MV-4-11 (cell line): Measurements from ENCODE around the gene PTPRJ.
A peak's percentile ranks its signal among the peaks of the same experiment; 100 is the strongest.
"Not testable (repeated sequence)": the region's sequence is repeated elsewhere in the genome, so short reads cannot be mapped to it uniquely, and the experiment has no call there.

ENCODE experiments used
- DNase-seq: peaks from one replicate; lab custom pipeline; 2025; lab: John Stamatoyannopoulos, UW

Gene PTPRJ

DNA sequence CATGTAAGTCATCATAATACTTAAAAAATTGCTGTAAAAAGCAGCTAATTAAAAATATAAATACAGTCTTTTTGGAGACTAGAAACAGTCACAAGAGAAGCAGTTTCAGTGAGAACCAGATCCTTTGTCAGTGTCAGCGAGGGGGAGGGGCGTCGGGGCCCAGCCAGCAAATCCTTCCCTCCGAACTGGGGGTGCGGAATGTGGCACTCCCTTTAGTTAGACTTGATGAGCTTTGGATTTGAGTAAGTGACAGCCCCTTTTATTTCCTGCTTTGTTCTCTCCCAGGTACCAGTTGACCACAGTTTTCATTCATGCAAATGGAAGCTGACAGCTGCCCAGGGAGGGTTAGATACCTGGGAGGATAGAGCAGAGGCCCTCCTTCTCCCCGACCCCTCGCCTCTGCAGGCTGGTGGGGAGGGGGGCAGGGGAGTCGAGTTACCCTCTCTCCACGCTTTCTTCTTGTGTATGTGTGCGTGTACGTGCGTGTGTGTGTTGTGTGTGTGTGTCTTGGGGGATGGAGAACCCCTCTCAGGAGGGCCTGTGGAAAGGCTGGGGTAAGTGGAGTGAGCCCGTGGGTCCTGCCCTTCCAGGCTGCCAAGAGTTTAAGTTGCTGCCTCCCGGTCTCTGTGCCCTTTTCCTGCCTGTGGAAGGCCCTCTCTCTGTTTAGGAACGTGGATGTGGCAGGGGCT, 38.3 kb downstream of the PTPRJ start:
- DNase-seq = no peak

DNA sequence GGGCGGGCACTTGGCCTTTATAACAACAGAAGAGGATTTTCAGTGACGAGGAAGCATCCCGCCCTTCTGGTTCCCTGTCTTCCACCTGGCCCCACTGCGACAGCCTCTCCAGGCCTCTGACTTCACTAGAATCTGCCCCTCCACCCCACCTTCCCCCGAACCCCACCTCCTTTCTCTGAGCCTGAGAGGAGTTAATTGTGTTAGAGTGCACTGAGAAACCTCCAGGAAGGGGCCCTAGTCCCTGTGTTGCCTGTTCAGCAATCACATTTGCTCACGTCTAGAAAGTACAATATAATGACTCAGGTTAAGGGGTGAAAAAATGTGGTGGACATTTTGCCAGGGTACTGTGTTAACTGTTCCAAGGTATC, 38.8 kb downstream of the PTPRJ start:
- DNase-seq = no peak

GRCh38 chr11:48019595-48019994, 39.2 kb downstream of the PTPRJ start:
- DNase-seq = no peak

DNA sequence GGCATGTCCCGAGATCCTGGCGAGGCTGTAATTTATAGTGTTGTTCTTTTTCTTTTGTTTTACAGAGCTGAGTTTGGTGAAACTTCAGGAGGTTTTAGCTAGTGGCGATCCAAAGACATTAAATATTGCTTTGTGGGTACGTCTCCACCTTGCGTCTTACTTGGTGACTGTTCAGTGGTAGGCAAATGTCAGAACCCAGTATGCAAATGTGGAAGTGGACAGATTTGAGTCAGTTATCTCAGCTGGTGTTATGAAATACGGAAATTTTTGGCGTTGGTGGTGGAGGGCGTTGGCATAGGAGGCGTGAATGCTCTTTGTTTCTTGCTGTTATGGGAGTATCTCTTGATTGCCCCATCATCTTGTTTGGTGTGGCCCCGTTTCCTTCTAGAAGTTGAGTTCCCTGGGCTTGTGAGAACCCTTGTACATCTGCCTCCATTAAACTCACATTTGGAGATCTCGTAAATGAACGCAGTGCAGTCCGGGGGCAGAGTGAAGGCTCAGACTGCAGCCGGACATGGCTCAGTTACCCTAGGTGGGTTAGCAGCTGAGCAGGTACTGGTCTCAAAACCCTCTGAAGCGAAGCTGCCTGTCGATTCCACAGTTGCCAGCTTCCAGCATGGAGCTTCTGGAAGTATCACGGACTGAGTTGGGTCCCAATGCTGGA, 39.9 kb downstream of the PTPRJ start:
- DNase-seq = peak; percentile 98

GRCh38 chr11:48021201-48021820, 41.0 kb downstream of the PTPRJ start:
- DNase-seq = not testable (repeated sequence)

- no peak for DNase-seq
Measured at GRCh38 chr11:48022445-48022844, 42.1 kb downstream of the PTPRJ start.

DNA sequence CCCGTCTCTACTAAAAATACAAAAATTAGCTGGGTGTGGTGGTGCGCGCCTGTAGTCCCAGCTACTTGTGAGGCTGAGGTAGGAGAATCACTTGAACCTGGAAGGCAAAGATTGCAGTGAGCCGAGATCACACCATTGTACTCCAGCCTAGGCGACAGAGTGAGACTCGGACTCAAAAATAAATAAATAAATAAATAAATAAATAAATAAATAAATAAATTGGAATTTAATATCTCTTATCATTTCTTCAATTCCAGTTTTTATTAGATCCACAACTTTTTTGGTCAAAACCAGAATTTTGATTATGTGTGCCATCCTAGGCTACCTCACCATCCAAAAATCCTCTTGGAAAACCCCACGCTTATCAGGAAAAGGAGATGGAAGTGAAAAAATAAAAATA, 43.2 kb downstream of the PTPRJ start:
- DNase-seq = not testable (repeated sequence)

GRCh38 chr11:48024635-48025071, 44.3 kb downstream of the PTPRJ start:
- no peak for DNase-seq

GRCh38 chr11:48025293-48025983, 45.1 kb downstream of the PTPRJ start:
- DNase-seq = no peak

DNA sequence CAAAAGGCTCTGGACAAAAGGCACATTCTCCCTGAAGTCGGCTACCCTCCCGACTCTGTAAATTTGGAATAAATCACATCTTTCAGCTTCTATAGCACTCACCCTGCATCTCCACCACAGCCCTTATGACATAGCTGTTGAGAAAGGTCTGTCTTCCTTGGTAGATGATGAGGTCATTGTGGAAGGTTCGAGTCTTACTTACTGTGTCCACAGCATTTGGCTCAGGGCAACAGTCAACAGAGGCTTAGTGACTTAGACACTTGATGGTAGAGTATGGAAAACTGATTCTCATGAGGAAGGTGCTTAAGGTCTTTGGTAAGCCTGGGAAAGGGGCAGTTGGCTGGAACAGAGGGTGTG, 45.6 kb downstream of the PTPRJ start:
- peak; percentile 17 for DNase-seq

- DNase-seq = peak; percentile 29
Measured at GRCh38 chr11:48028914-48029680, 48.7 kb downstream of the PTPRJ start.

- DNase-seq = no peak
Measured at GRCh38 chr11:48029681-48030290, 49.4 kb downstream of the PTPRJ start.

- DNase-seq = no peak
Measured at GRCh38 chr11:48031602-48032001, 51.2 kb downstream of the PTPRJ start.

DNA sequence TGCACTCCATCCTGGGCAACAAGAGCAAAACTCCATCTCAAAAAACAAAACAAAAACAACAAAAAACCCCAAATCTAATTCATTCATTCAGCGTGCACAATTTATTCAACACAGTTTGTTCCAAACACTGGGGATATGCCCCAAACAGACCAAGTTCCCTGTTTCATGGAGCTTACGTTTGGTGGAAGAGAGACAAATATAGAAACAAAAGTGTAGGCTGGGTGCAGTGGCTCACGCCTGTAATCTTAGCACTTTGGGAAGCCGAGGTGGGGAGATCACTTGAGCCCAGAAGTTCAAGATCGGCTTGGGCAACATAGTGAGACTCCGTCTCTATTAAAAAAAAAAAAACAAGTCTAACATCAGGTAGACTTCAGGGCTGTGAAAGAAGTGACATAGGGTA, 52.4 kb downstream of the PTPRJ start:
- no peak for DNase-seq

DNA sequence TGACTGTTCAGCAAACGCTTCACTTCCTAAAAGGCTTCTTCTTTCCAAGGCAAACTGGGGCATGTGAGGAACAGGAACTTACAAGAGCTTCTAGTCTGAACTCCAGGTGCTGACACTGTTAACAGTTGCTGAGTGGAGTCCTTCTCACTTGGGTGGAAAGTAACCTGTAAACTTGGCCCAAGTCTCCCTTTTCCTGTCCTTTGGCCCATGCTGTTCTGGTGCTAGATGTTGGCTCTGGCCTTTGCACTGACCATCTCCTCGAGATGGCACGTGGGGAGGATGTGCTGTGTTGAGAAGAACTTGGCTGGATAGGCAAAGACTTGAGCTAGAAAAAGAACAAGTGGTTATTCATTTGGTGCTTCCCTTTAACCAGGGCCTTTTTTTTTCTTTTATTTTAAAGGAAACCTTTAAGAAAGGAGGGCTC, 53.6 kb downstream of the PTPRJ start:
- DNase-seq = peak; percentile 85

DNA sequence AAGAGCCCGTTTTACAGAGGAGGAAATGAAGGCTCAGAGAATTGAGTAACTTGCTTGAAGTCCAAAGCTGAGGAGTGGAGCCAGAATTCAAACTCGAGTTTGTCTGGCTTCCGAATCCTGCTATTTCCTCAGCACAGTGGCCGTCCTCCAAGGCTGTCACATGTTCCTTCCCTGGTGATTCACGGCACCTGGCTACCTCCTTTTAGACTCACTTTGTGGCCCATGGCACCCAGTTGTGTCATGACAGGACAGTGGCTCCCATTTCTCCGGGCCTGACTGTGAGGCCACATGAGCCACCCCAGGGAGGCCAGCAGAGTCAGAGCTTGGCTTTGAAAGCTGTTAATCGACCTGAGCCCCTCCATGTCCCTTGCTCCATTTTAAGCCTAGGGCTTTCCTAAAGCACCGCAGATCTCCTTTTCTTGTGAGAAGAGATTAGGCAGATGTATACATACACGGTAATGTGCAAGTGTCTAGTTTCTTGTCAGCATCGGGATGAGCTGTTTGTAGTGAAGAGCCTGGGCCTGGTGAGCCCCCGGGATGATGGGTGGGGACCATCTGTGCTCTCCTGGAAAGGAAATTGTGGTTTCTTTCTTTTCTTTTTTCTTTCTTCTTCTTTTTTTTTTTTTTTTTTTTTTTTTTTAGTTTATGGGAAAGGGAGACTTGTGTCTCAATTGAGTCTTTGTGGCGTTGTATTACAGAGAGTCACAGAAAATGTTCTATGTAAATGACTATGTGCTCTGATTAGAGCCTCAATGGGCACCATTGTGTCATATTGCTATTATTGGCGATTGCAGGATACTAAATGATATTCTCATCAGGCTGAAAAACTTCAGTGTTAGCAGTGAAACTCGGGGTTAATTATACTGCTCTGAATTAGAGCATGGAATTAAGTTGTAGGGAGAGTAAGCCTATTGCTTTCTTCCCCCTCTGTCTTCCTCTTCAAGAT, 54.8 kb downstream of the PTPRJ start:
- DNase-seq = peak; percentile 25

- DNase-seq = no peak
Measured at GRCh38 chr11:48036011-48036410, 55.7 kb downstream of the PTPRJ start.

DNA sequence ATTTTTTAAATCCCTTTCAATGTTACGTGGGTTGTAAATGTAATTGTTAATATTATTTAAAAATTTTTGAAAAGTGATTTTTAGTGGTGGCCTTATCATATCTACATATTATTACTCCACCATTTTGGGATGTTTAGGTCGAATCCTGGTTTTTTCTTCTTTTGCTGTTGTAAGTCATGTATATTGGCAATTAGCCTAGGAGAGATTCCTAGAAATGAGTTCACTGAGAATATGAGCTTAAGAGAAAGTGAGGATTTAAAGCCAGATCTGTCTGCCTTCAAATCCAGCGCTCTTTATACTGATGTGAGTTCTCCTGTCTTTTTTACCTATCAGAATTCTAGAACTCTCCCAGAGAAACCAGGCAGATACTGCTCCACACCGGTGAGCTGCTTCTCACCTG, 56.1 kb downstream of the PTPRJ start:
- no peak for DNase-seq

GRCh38 chr11:48037709-48038468, 57.5 kb downstream of the PTPRJ start:
- peak; percentile 25 for DNase-seq
